HepG2 (cell line): ENCODE measurements around the gene SMARCB1. TPM values are rescaled to one million over a fixed set of nuclear protein-coding genes. Genes with fewer than 3 reads are reported as not detected.

Experiments
- ELF3 ChIP-seq: IDR thresholded peaks from 2 replicates; pipeline ENCODE4 v1.6.1; 2016; ENCODE audit warnings: missing genetic modification reagents, missing compliant biosample characterization
- KAT8 ChIP-seq: IDR thresholded peaks from 2 replicates; pipeline ENCODE4 v1.6.1; 2016; ENCODE audit warnings: missing genetic modification reagents, missing compliant biosample characterization
- MAFF ChIP-seq: IDR thresholded peaks from 2 replicates; pipeline ENCODE4 v1.6.1; 2011; ENCODE audit warnings: low read depth, low read length, improper control_type of control experiment
- MTF2 ChIP-seq: sonication (generic); formaldehyde crosslinking; IDR thresholded peaks from 2 replicates; pipeline ENCODE4 v1.5.0; 2020; ENCODE audit warnings: missing genetic modification reagents, borderline replicate concordance
- NCOA2 ChIP-seq: sonication (generic); formaldehyde crosslinking; IDR thresholded peaks from 2 replicates; pipeline ENCODE4 v1.8.0; 2022; ENCODE audit warnings: inconsistent platforms
- RBFOX2 ChIP-seq: fragments of 200-400 bp; formaldehyde crosslinking; IDR thresholded peaks from 2 replicates; pipeline ENCODE4 v1.6.1; 2017; ENCODE audit warnings: low read depth, mild to moderate bottlenecking, low read length
- SRY ChIP-seq: sonication (generic); formaldehyde crosslinking; IDR thresholded peaks from 2 replicates; pipeline ENCODE4 v1.8.0; 2022; ENCODE audit warnings: mild to moderate bottlenecking, missing genetic modification reagents
- TBX3 ChIP-seq: fragments of 450-650 bp; IDR thresholded peaks from 2 replicates; pipeline ENCODE4 v1.6.1; 2017; ENCODE audit warnings: antibody characterized with exemption, mild to moderate bottlenecking, inconsistent platforms, borderline replicate concordance
- TOE1 ChIP-seq: sonication (generic); formaldehyde crosslinking; IDR thresholded peaks from 2 replicates; pipeline ENCODE4 v1.4.0; 2020; ENCODE audit warnings: mild to moderate bottlenecking, missing genetic modification reagents
- U2AF1 ChIP-seq: fragments of 200-400 bp; formaldehyde crosslinking; optimal IDR thresholded peaks from 2 replicates; pipeline ENCODE3; 2017; ENCODE audit warnings: mild to moderate bottlenecking, low read depth, low read length
- WIZ ChIP-seq: sonication (generic); formaldehyde crosslinking; IDR thresholded peaks from 2 replicates; pipeline ENCODE4 v1.5.1; 2020; ENCODE audit warnings: mild to moderate bottlenecking, missing genetic modification reagents
- ZFAT ChIP-seq: sonication (generic); formaldehyde crosslinking; conservative IDR thresholded peaks from 2 replicates; pipeline ENCODE4 v1.8.1; 2023; ENCODE audit warnings: missing genetic modification reagents, inconsistent platforms
- ZFYVE20 ChIP-seq: sonication (generic); formaldehyde crosslinking; IDR thresholded peaks from 2 replicates; pipeline ENCODE4 v1.8.0; 2023; ENCODE audit warnings: low read depth, mild to moderate bottlenecking, moderate library complexity, missing genetic modification reagents, borderline replicate concordance
- ZNF547 ChIP-seq: sonication (generic); formaldehyde crosslinking; IDR thresholded peaks from 2 replicates; pipeline ENCODE4 v1.5.1; 2020; ENCODE audit warnings: mild to moderate bottlenecking, missing genetic modification reagents
- ZNF615 ChIP-seq: sonication (generic); formaldehyde crosslinking; IDR thresholded peaks from 2 replicates; pipeline ENCODE4 v1.5.0; 2020; ENCODE audit warnings: mild to moderate bottlenecking, missing genetic modification reagents, borderline replicate concordance
- ZNF878 ChIP-seq: sonication (generic); formaldehyde crosslinking; IDR thresholded peaks from 2 replicates; pipeline ENCODE4 v1.8.1; 2023; ENCODE audit warnings: mild to moderate bottlenecking, missing genetic modification reagents, moderate library complexity
- ZSCAN29 ChIP-seq: sonication (generic); formaldehyde crosslinking; conservative IDR thresholded peaks from 2 replicates; pipeline ENCODE4 v1.4.0; 2020; ENCODE audit warnings: mild to moderate bottlenecking, missing genetic modification reagents
- polyA plus RNA-seq, 8 experiments: library from polyadenylated mRNA; depleted of rRNA in 3 of 8; stranded (reverse) in 7 of 8; unstranded in 1 of 8; fragments of >200 nt; fragmentation: Illumina TruSeq in 4 of 8; extraction: Trizol in 4 of 8; gene quantifications; 2 replicates each; pipeline versions ENCODE4 v1.2.1 to v1.2.3, GENCODE V29; 2011 to 2016; ENCODE audit warnings: low read depth in 4 of 8, missing spikeins in 1 of 8, mixed read lengths in 1 of 8; ENCODE audit not compliant: insufficient read depth in 1 of 8
- total RNA-seq, 5 experiments: library from RNA; depleted of rRNA; stranded (reverse); fragments of >200 nt; fragmentation: Illumina TruSeq; extraction: Trizol; gene quantifications; 2 replicates each; pipeline ENCODE4 v1.2.3, GENCODE V29; 2016; ENCODE audit warnings: low read depth in 1 of 5
- TF ChIP-seq, protein P1 (sequence below): sonication (generic); formaldehyde crosslinking; IDR thresholded peaks from 2 replicates; pipeline ENCODE4 v1.4.0; 2020; ENCODE audit warnings: missing genetic modification reagents
- TF ChIP-seq, protein P2 (sequence below): sonication (generic); formaldehyde crosslinking; IDR thresholded peaks from 2 replicates; pipeline ENCODE4 v1.4.0; 2020; ENCODE audit warnings: mild to moderate bottlenecking, missing genetic modification reagents, borderline replicate concordance

Gene SMARCB1
- total and polyA plus RNA-seq, 2 of the 13 experiments (the other 11 are each of a cell fraction or from before 2014, with no cell fraction given) = 74.0 to 166 TPM

DNA sequence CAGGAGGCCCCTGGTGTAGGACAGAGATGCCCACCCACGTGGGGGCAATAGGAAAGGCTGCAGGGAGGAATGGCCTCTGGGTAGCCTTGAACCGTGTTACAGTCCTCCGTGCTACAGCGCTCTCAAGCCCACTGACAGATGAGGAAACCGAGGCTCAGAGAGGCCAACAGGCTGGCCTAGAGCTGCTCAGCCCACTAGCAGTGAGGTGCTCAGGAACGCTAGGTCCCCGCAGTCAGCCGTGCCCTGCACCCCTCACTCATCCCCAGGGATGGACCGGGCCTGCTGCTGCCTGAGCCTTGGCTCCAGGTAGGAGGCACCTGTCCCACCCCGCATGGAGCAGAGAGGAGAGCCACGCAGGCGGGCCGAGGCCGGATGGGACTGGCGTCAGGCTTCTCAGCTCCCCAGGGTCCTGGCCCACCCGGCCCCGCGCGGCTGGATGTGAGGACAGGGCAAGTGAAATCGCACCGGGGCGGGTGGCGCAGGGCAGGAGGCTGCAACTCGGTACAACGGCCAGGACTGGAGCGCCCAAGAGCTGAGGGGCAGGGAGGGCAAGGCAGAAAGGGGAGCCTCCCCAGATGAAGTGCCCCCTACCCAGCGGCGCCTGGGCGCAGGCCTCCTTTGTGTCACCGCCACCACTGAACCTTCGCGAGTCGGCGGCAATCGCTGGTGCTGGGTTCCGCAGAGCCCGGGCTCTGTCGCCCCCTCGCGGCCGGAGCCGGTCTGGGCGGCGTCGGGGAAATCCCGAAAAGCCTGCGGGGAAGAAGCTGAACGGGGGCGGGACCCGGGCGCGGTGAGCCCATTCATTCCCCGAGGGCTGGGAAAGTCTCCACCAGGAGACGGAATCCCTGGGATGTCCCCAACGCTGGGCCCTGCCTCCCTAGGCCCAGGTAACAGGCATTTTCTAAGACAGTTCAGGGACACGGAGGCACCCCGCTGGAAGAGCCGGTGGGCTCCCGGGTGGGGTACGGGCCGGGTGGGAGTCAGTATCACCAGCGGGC lies 62.5 kb downstream of the SMARCB1 start (continued):
- no peak for TF ChIP-seq ZNF878
- TF ChIP-seq NCOA2 (CRISPR knock-in tag) = peak; percentile 36
- 0 out of 2 replicates have a peak, but pooled peaks have one; percentile 31 for TF ChIP-seq RBFOX2
- TF ChIP-seq ZFAT (CRISPR knock-in tag) = no peak
- no peak for TF ChIP-seq MAFF
- TF ChIP-seq WIZ (CRISPR knock-in tag) = 0 out of 2 replicates have a peak, but pooled peaks have one; percentile 33
- TF ChIP-seq ZNF547 (CRISPR knock-in tag) = no peak
- no peak for TF ChIP-seq TOE1
- TF ChIP-seq KAT8 (CRISPR knock-in tag) = peak; percentile 58; the same call in 1 of the 2 replicates
- peak; percentile 46 for TF ChIP-seq ELF3 (CRISPR knock-in tag)
- TF ChIP-seq SRY = 0 out of 2 replicates have a peak, but pooled peaks have one; percentile 52
- no peak for TF ChIP-seq TBX3
- TF ChIP-seq, protein P1, sequence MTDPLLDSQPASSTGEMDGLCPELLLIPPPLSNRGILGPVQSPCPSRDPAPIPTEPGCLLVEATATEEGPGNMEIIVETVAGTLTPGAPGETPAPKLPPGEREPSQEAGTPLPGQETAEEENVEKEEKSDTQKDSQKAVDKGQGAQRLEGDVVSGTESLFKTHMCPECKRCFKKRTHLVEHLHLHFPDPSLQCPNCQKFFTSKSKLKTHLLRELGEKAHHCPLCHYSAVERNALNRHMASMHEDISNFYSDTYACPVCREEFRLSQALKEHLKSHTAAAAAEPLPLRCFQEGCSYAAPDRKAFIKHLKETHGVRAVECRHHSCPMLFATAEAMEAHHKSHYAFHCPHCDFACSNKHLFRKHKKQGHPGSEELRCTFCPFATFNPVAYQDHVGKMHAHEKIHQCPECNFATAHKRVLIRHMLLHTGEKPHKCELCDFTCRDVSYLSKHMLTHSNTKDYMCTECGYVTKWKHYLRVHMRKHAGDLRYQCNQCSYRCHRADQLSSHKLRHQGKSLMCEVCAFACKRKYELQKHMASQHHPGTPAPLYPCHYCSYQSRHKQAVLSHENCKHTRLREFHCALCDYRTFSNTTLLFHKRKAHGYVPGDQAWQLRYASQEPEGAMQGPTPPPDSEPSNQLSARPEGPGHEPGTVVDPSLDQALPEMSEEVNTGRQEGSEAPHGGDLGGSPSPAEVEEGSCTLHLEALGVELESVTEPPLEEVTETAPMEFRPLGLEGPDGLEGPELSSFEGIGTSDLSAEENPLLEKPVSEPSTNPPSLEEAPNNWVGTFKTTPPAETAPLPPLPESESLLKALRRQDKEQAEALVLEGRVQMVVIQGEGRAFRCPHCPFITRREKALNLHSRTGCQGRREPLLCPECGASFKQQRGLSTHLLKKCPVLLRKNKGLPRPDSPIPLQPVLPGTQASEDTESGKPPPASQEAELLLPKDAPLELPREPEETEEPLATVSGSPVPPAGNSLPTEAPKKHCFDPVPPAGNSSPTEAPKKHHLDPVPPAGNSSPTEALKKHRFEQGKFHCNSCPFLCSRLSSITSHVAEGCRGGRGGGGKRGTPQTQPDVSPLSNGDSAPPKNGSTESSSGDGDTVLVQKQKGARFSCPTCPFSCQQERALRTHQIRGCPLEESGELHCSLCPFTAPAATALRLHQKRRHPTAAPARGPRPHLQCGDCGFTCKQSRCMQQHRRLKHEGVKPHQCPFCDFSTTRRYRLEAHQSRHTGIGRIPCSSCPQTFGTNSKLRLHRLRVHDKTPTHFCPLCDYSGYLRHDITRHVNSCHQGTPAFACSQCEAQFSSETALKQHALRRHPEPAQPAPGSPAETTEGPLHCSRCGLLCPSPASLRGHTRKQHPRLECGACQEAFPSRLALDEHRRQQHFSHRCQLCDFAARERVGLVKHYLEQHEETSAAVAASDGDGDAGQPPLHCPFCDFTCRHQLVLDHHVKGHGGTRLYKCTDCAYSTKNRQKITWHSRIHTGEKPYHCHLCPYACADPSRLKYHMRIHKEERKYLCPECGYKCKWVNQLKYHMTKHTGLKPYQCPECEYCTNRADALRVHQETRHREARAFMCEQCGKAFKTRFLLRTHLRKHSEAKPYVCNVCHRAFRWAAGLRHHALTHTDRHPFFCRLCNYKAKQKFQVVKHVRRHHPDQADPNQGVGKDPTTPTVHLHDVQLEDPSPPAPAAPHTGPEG (CRISPR knock-in tag) = no peak
- 0 out of 2 replicates have a peak, but pooled peaks have one; percentile 40 for TF ChIP-seq ZSCAN29 (CRISPR knock-in tag)
- TF ChIP-seq, protein P2, sequence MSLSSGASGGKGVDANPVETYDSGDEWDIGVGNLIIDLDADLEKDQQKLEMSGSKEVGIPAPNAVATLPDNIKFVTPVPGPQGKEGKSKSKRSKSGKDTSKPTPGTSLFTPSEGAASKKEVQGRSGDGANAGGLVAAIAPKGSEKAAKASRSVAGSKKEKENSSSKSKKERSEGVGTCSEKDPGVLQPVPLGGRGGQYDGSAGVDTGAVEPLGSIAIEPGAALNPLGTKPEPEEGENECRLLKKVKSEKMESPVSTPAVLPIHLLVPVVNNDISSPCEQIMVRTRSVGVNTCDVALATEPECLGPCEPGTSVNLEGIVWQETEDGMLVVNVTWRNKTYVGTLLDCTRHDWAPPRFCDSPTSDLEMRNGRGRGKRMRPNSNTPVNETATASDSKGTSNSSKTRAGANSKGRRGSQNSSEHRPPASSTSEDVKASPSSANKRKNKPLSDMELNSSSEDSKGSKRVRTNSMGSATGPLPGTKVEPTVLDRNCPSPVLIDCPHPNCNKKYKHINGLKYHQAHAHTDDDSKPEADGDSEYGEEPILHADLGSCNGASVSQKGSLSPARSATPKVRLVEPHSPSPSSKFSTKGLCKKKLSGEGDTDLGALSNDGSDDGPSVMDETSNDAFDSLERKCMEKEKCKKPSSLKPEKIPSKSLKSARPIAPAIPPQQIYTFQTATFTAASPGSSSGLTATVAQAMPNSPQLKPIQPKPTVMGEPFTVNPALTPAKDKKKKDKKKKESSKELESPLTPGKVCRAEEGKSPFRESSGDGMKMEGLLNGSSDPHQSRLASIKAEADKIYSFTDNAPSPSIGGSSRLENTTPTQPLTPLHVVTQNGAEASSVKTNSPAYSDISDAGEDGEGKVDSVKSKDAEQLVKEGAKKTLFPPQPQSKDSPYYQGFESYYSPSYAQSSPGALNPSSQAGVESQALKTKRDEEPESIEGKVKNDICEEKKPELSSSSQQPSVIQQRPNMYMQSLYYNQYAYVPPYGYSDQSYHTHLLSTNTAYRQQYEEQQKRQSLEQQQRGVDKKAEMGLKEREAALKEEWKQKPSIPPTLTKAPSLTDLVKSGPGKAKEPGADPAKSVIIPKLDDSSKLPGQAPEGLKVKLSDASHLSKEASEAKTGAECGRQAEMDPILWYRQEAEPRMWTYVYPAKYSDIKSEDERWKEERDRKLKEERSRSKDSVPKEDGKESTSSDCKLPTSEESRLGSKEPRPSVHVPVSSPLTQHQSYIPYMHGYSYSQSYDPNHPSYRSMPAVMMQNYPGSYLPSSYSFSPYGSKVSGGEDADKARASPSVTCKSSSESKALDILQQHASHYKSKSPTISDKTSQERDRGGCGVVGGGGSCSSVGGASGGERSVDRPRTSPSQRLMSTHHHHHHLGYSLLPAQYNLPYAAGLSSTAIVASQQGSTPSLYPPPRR (CRISPR knock-in tag) = 0 out of 2 replicates have a peak, but pooled peaks have one; percentile 29
- TF ChIP-seq MTF2 (CRISPR knock-in tag) = no peak
- no peak for TF ChIP-seq ZFYVE20 (CRISPR knock-in tag)
- no peak for TF ChIP-seq ZNF615 (CRISPR knock-in tag)
- no peak for TF ChIP-seq U2AF1
